HepG2 (cell line): ENCODE results near the gene AMBRA1. TPM values are rescaled to one million over a fixed set of nuclear protein-coding genes. Genes with fewer than 3 reads are reported as not detected.

ENCODE experiments used
- ELF4 ChIP-seq: sonication (generic); formaldehyde crosslinking; IDR thresholded peaks from 2 replicates; pipeline ENCODE4 v1.5.0; 2020; ENCODE audit warnings: missing genetic modification reagents, mild to moderate bottlenecking, moderate library complexity, borderline replicate concordance
- ETV5 ChIP-seq: IDR thresholded peaks from 2 replicates; pipeline ENCODE4 v1.6.1; 2018; ENCODE audit warnings: missing biosample characterization, missing genetic modification reagents, inconsistent platforms, borderline replicate concordance
- HMGA1 ChIP-seq: sonication (generic); formaldehyde crosslinking; conservative IDR thresholded peaks from 2 replicates; pipeline ENCODE4 v1.4.0; 2020; ENCODE audit warnings: missing genetic modification reagents
- HOXA9 ChIP-seq: sonication (generic); formaldehyde crosslinking; IDR thresholded peaks from 2 replicates; pipeline ENCODE4 v1.8.1; 2022; ENCODE audit warnings: missing genetic modification reagents, mild to moderate bottlenecking, moderate library complexity, borderline replicate concordance
- JUNB ChIP-seq: sonication (generic); formaldehyde crosslinking; IDR thresholded peaks from 2 replicates; pipeline ENCODE4 v1.8.0; 2022; ENCODE audit warnings: missing genetic modification reagents, mild to moderate bottlenecking, borderline replicate concordance
- MAFG ChIP-seq: sonication (generic); formaldehyde crosslinking; IDR thresholded peaks from 2 replicates; pipeline ENCODE4 v1.5.1; 2020; ENCODE audit warnings: mild to moderate bottlenecking, missing genetic modification reagents
- NFIB ChIP-seq: sonication (generic); formaldehyde crosslinking; IDR thresholded peaks from 2 replicates; pipeline ENCODE4 v1.9.0; 2021; ENCODE audit warnings: missing genetic modification reagents, mild to moderate bottlenecking, borderline replicate concordance
- PCBP1 ChIP-seq: fragments of 200-400 bp; formaldehyde crosslinking; IDR thresholded peaks from 2 replicates; pipeline ENCODE4 v1.6.1; 2017; ENCODE audit warnings: mild to moderate bottlenecking, low read depth, low read length, borderline replicate concordance
- PCBP2 ChIP-seq: fragments of 200-400 bp; formaldehyde crosslinking; optimal IDR thresholded peaks from 2 replicates; pipeline ENCODE3; 2018; ENCODE audit warnings: low read length, low read depth; ENCODE audit not compliant: poor library complexity, severe bottlenecking
- PHB2 ChIP-seq: fragments of 450-650 bp; IDR thresholded peaks from 2 replicates; pipeline ENCODE4 v1.6.1; 2018; ENCODE audit not compliant: partially characterized antibody
- SETDB1 ChIP-seq: sonication (generic); formaldehyde crosslinking; IDR thresholded peaks from 2 replicates; pipeline ENCODE4 v1.5.1; 2020; ENCODE audit warnings: missing genetic modification reagents, mild to moderate bottlenecking, borderline replicate concordance
- SIN3A ChIP-seq: IDR thresholded peaks from 2 replicates; pipeline ENCODE4 v1.6.1; 2011; ENCODE audit warnings: low read depth, mild to moderate bottlenecking, control low read depth, low read length, borderline replicate concordance
- TFDP2 ChIP-seq: sonication (generic); formaldehyde crosslinking; IDR thresholded peaks from 2 replicates; pipeline ENCODE4 v1.4.0; 2020; ENCODE audit warnings: missing genetic modification reagents
- ZFP36 ChIP-seq: fragments of 150-350 bp; IDR thresholded peaks from 2 replicates; pipeline ENCODE4 v1.6.1; 2018; ENCODE audit warnings: borderline replicate concordance, low read length, low read depth; ENCODE audit not compliant: partially characterized antibody
- ZFP36L1 ChIP-seq: sonication (generic); formaldehyde crosslinking; IDR thresholded peaks from 2 replicates; pipeline ENCODE4 v1.8.0; 2022; ENCODE audit warnings: mild to moderate bottlenecking, missing genetic modification reagents, moderate library complexity
- ZFP82 ChIP-seq: sonication (generic); formaldehyde crosslinking; IDR thresholded peaks from 2 replicates; pipeline ENCODE4 v1.5.1; 2020; ENCODE audit warnings: mild to moderate bottlenecking, missing genetic modification reagents, borderline replicate concordance
- ZNF180 ChIP-seq: sonication (generic); formaldehyde crosslinking; IDR thresholded peaks from 2 replicates; pipeline ENCODE4 v1.4.0; 2020; ENCODE audit warnings: low read depth, missing genetic modification reagents, borderline replicate concordance
- ZNF207 ChIP-seq: fragments of 450-650 bp; IDR thresholded peaks from 2 replicates; pipeline ENCODE4 v1.6.1; 2016; ENCODE audit warnings: antibody characterized with exemption, borderline replicate concordance
- ZNF432 ChIP-seq: sonication (generic); formaldehyde crosslinking; IDR thresholded peaks from 2 replicates; pipeline ENCODE4 v1.5.0; 2020; ENCODE audit warnings: missing genetic modification reagents, mild to moderate bottlenecking, borderline replicate concordance
- ZNF687 ChIP-seq: sonication (generic); formaldehyde crosslinking; IDR thresholded peaks from 2 replicates; pipeline ENCODE4 v1.5.1; 2020; ENCODE audit warnings: mild to moderate bottlenecking, missing genetic modification reagents, moderate library complexity
- ZNF775 ChIP-seq: sonication (generic); formaldehyde crosslinking; IDR thresholded peaks from 2 replicates; pipeline ENCODE4 v1.4.0; 2020; ENCODE audit warnings: missing genetic modification reagents, mild to moderate bottlenecking, moderate library complexity, borderline replicate concordance
- ZNF841 ChIP-seq: sonication (generic); formaldehyde crosslinking; IDR thresholded peaks from 2 replicates; pipeline ENCODE4 v1.8.1; 2023; ENCODE audit warnings: missing genetic modification reagents, borderline replicate concordance
- polyA plus RNA-seq, 8 experiments: library from polyadenylated mRNA; depleted of rRNA in 3 of 8; stranded (reverse) in 7 of 8; unstranded in 1 of 8; fragments of >200 nt; fragmentation: Illumina TruSeq in 4 of 8; extraction: Trizol in 4 of 8; gene quantifications; 2 replicates each; pipeline versions ENCODE4 v1.2.1 to v1.2.3, GENCODE V29; 2011 to 2016; ENCODE audit warnings: low read depth in 4 of 8, missing spikeins in 1 of 8, mixed read lengths in 1 of 8; ENCODE audit not compliant: insufficient read depth in 1 of 8
- total RNA-seq, 5 experiments: library from RNA; depleted of rRNA; stranded (reverse); fragments of >200 nt; fragmentation: Illumina TruSeq; extraction: Trizol; gene quantifications; 2 replicates each; pipeline ENCODE4 v1.2.3, GENCODE V29; 2016; ENCODE audit warnings: low read depth in 1 of 5
- TF ChIP-seq, protein P1 (sequence below), 2 experiments: fragments of 450-650 bp in 1 of 2; sonication (generic) in 1 of 2; formaldehyde crosslinking; IDR thresholded peaks; 2 replicates each; pipeline versions ENCODE4 v1.5.0 to v1.8.0; 2020 to 2022; ENCODE audit warnings: mild to moderate bottlenecking in 1 of 2, missing genetic modification reagents in 1 of 2

Gene AMBRA1
- total and polyA plus RNA-seq, 2 of the 13 experiments (the other 11 are each of a cell fraction or from before 2014, with no cell fraction given) = 15.7 to 26.0 TPM

GRCh38 chr11:46593550-46594373 lies at the start of gene AMBRA1 (continued):
- TF ChIP-seq ETV5 (CRISPR knock-in tag) (peak; percentile 32; the same call in 1 of the 2 replicates), NFIB (CRISPR knock-in tag) (no peak), ZNF841 (no peak), HMGA1 (CRISPR knock-in tag) (no peak), SIN3A (peak; percentile 85; the same call in 1 of the 2 replicates), PCBP2 (no peak), ELF4 (no peak; the same call in 1 of the 2 replicates), ZNF432 (CRISPR knock-in tag) (no peak), ZNF207 (no peak), ZNF180 (no peak), ZNF775 (CRISPR knock-in tag) (no peak), ZNF687 (CRISPR knock-in tag) (peak; percentile 90), ZFP36L1 (CRISPR knock-in tag) (no peak), PHB2 (no peak), PCBP1 (no peak), ZFP82 (CRISPR knock-in tag) (0 out of 2 replicates have a peak, but pooled peaks have one; percentile 69), SETDB1 (CRISPR knock-in tag) (no peak), MAFG (CRISPR knock-in tag) (no peak), JUNB (CRISPR knock-in tag) (no peak), HOXA9 (no peak), ZFP36 (no peak), TFDP2 (CRISPR knock-in tag) (peak; percentile 60)
- TF ChIP-seq, protein P1, sequence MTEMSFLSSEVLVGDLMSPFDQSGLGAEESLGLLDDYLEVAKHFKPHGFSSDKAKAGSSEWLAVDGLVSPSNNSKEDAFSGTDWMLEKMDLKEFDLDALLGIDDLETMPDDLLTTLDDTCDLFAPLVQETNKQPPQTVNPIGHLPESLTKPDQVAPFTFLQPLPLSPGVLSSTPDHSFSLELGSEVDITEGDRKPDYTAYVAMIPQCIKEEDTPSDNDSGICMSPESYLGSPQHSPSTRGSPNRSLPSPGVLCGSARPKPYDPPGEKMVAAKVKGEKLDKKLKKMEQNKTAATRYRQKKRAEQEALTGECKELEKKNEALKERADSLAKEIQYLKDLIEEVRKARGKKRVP (CRISPR knock-in tag; IDR thresholded peaks at IDR 0.05) = no peak
